ENCODE data around the gene ADCY2.

ADCY2 gene

DNA sequence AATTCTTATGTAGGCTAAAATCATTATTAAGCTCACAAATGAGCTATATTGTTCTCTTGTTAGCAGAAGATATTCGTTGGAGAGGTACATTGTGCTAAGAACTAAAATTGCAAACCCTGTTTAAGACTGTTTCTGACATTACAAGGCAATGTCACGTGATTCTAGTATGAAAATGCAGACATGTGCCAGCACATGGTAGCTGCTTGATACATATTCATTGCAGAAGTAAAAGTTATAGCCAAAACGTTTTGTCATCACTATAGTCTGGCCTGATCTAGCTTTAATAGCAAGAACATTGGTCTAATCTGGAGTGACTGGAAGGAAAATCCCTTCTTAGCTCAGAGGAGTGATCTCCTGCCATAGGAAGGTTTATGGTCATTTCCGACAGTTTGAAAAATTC is 310.3 kb downstream of the ADCY2 start:
- TF ChIP-seq, protein P1, sequence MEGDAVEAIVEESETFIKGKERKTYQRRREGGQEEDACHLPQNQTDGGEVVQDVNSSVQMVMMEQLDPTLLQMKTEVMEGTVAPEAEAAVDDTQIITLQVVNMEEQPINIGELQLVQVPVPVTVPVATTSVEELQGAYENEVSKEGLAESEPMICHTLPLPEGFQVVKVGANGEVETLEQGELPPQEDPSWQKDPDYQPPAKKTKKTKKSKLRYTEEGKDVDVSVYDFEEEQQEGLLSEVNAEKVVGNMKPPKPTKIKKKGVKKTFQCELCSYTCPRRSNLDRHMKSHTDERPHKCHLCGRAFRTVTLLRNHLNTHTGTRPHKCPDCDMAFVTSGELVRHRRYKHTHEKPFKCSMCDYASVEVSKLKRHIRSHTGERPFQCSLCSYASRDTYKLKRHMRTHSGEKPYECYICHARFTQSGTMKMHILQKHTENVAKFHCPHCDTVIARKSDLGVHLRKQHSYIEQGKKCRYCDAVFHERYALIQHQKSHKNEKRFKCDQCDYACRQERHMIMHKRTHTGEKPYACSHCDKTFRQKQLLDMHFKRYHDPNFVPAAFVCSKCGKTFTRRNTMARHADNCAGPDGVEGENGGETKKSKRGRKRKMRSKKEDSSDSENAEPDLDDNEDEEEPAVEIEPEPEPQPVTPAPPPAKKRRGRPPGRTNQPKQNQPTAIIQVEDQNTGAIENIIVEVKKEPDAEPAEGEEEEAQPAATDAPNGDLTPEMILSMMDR (IDR thresholded peaks at IDR 0.05; ENCODE audit: control insufficient read depth, extremely low read depth, insufficient read depth), result no peak
- DNase-seq (ENCODE audit: low read depth), result no peak
- H3K4me3 ChIP-seq (ENCODE audit: low read depth, low read length), result no peak overlapping the region

- no peak for DNase-seq (ENCODE audit: low read depth)
- TF ChIP-seq, protein P1 (IDR thresholded peaks at IDR 0.05; ENCODE audit: control insufficient read depth, extremely low read depth, insufficient read depth), result no peak
- H3K4me3 ChIP-seq (ENCODE audit: low read depth, low read length), result no peak overlapping the region
These were observed 318.2 kb downstream of the ADCY2 start for GRCh38 chr5:7714119-7714518.

GRCh38 chr5:7714697-7715096 is 318.8 kb downstream of the ADCY2 start:
- no peak for DNase-seq (ENCODE audit: low read depth)

DNA sequence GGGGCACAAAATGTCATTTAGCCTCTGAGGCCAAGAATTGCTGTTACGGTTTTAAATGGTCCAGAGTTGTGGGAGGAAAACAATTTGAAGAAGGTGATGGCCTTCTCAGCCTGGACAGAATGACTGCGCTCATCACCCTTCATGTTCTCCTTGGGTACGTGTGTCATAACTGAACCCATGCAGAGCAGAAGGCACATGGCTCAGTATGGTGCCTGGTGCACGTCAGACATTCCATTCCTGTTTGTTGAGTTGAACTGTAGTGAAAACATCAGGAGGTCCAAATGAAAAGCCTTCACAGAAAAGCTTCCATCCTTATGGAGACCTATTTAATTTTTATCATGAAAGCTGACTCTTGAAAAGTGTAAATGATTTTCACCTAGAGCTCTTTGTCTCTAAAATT is 321.8 kb downstream of the ADCY2 start:
- TF ChIP-seq, protein P1 (IDR thresholded peaks at IDR 0.05; ENCODE audit: control insufficient read depth, extremely low read depth, insufficient read depth), result no peak
- no peak overlapping the region for H3K4me3 ChIP-seq (ENCODE audit: low read depth, low read length)
- DNase-seq (ENCODE audit: low read depth), result no peak

More at GRCh38 chr5:7714697-7715096, 318.8 kb downstream of the ADCY2 start:
- no peak overlapping the region for H3K4me3 ChIP-seq (ENCODE audit: low read depth, low read length)
- TF ChIP-seq, protein P1 (IDR thresholded peaks at IDR 0.05; ENCODE audit: control insufficient read depth, extremely low read depth, insufficient read depth), result no peak

DNA sequence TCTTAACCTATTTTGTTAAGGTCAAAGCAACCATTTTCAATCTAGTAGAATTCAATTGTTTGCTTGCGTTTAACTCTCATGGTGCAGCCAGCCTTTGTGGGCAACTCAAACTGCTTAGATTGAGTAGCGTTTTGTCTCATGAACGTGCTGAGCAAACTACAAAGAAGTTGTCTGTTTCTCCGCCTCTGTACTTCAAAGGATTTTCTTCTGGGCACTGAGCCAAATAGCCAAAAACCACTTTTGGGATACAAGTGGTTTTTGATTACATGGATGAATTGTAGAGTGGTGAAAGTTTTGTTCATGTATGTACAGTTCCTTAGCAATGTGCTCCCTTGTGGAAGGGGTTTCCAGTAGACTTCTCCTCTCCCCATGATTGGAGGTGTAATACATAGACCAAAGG is 332.1 kb downstream of the ADCY2 start:
- no peak for DNase-seq (ENCODE audit: low read depth)
- no peak overlapping the region for H3K4me3 ChIP-seq (ENCODE audit: low read depth, low read length)
- TF ChIP-seq, protein P1 (IDR thresholded peaks at IDR 0.05; ENCODE audit: control insufficient read depth, extremely low read depth, insufficient read depth), result no peak

- TF ChIP-seq, protein P1 (IDR thresholded peaks at IDR 0.05; ENCODE audit: control insufficient read depth, extremely low read depth, insufficient read depth), result no peak
- H3K4me3 ChIP-seq (ENCODE audit: low read depth, low read length), result no peak overlapping the region
These were observed 345.6 kb downstream of the ADCY2 start for GRCh38 chr5:7741415-7742065.

GRCh38 chr5:7742241-7742656 is 346.3 kb downstream of the ADCY2 start:
- TF ChIP-seq, protein P1 (IDR thresholded peaks at IDR 0.05; ENCODE audit: control insufficient read depth, extremely low read depth, insufficient read depth), result no peak
- H3K4me3 ChIP-seq (ENCODE audit: low read depth, low read length), result no peak overlapping the region
- no peak for DNase-seq (ENCODE audit: low read depth)

More at GRCh38 chr5:7741415-7742065, 345.6 kb downstream of the ADCY2 start:
- no peak for DNase-seq (ENCODE audit: low read depth)
